Measurements from ENCODE around the gene ST7.

The ST7 gene

GRCh38 chr7:116953372-116953905 lies at the start of gene ST7:
Gene ST7 (plus strand): TSS chr7:116953501. CDS start chr7:116953541, 40 bp downstream.
- DNase-seq = peak; percentile 62

GRCh38 chr7:116906391-116906790 lies 46.9 kb upstream of the ST7 start:
- DNase-seq = no peak

GRCh38 chr7:116910383-116910782 lies 42.9 kb upstream of the ST7 start:
- no peak for DNase-seq

- DNase-seq = no peak
Measured at GRCh38 chr7:116911801-116912200, 41.5 kb upstream of the ST7 start.

GRCh38 chr7:116912269-116912909 lies 40.9 kb upstream of the ST7 start:
- DNase-seq = no peak

- DNase-seq = no peak
Measured at GRCh38 chr7:116918704-116919103, 34.6 kb upstream of the ST7 start.

GRCh38 chr7:116920359-116920758 lies 32.9 kb upstream of the ST7 start:
- no peak for DNase-seq

- no peak for DNase-seq
Measured at GRCh38 chr7:116922545-116922944, 30.8 kb upstream of the ST7 start.

- DNase-seq = no peak
Measured at GRCh38 chr7:116924741-116925140, 28.6 kb upstream of the ST7 start.

GRCh38 chr7:116929021-116929420 lies 24.3 kb upstream of the ST7 start:
- no peak for DNase-seq

GRCh38 chr7:116929914-116930913 lies 23.1 kb upstream of the ST7 start:
- peak; percentile 70 for DNase-seq

GRCh38 chr7:116932566-116932965 lies 20.7 kb upstream of the ST7 start:
- DNase-seq = no peak

- DNase-seq = no peak
Measured at GRCh38 chr7:116933465-116933864, 19.8 kb upstream of the ST7 start.

GRCh38 chr7:116934580-116934979 lies 18.7 kb upstream of the ST7 start:
- DNase-seq = no peak

- DNase-seq = peak; percentile 50
Measured at GRCh38 chr7:116936844-116937243, 16.5 kb upstream of the ST7 start.

- DNase-seq = no peak
Measured at GRCh38 chr7:116938678-116939077, 14.6 kb upstream of the ST7 start.

- DNase-seq = no peak
Measured at GRCh38 chr7:116940689-116941370, 12.5 kb upstream of the ST7 start.

GRCh38 chr7:116942504-116942903 lies 10.8 kb upstream of the ST7 start:
- DNase-seq = no peak

- no peak for DNase-seq
Measured at GRCh38 chr7:116948934-116949333, 4.4 kb upstream of the ST7 start.

GRCh38 chr7:116949941-116950801 lies 3.1 kb upstream of the ST7 start:
- DNase-seq = no peak

GRCh38 chr7:116950889-116951351 lies 2.4 kb upstream of the ST7 start:
- DNase-seq = no peak

Measured in inflammatory macrophage treated with lipopolysaccharide for 4 hours (primary cell).